Stimulated activated CD4-positive, alpha-beta T cell treated with anti-CD3 and anti-CD28 coated beads, Interleukin-12 subunit alpha, Interleukin-12 subunit beta, amount 100 ng/mL, for 4 hours (primary cell): ENCODE measurements around the gene PEMT.
"Not testable (repeated sequence)": the region's sequence is repeated elsewhere in the genome, so short reads cannot be mapped to it uniquely, and the experiment has no call there.

Source experiments
- DNase-seq: peaks from one replicate; pipeline ENCODE4 v3.0.0-alpha.2; 2020

PEMT gene

DNA sequence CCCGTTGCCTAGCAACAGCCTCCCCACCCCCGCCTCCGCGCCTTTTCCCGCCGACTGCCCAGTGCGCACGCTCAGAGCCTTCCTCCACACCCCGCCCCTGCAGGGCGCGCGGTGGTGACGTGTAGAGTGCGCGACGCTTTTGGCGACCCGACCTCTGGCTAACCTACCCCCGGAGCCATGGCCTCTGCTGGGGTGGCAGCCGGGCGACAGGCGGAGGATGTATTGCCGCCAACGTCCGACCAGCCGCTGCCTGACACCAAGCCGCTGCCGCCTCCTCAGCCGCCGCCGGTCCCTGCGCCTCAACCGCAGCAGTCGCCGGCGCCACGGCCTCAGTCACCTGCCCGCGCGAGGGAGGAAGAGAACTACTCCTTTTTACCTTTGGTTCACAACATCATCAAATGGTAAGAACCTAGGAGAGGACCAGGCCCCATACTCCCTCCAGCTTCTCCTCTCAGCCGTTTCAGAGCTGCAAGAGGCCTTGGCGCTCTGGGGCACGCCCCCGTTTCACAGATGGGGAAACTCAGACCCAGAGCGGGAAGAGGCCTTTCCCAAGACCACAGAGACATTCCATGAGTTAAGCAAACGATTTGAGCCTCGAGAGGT is 114.5 kb downstream of the PEMT start, which contains the start of gene MED9:
TSS of gene MED9 (plus strand) at position 136 of the 603 bp plus-strand sequence. CDS start at position 178, 42 bp downstream.
- peak; percentile 97 for DNase-seq

DNA sequence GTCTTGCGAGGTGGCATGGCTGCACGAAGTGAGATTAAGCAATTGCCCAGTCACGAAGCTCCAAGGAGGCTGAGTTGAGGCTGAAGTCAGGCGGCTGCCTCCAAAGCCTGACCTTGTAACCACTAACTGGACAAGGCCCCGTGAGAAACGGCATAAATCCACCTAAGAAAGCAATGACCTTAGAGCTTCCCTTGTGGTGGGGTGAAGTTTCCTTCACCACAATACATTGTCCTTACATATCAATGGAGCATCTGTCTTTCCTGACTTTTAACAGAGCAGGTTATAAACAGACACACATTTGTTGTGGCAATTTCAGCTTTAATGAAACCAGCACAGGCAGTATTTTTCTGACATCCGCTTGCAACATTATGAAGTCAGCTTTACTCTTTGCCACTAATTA is 117.2 kb downstream of the PEMT start:
- DNase-seq, result no peak

GRCh38 chr17:17472333-17472920 is 119.1 kb downstream of the PEMT start:
- DNase-seq, result no peak

DNA sequence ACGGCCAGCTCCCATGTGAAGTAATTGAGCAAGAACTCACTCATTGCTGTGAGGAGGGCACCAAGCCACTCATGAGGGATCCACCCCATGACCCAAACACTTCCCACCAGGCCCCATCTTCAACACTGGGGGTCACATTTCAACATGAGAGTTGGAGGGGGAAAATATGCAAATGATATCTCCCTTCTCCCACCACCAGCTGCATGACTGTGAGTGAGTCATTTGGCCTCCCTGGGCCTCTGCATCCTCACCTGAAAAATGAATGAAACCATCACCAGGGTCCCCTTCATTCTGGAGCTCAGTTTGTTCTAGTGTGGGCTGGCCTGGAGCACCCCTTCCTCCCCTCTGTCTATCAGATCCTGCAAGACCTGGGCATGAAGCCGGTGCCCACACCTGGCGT is 121.5 kb downstream of the PEMT start:
- no peak for DNase-seq

GRCh38 chr17:17469358-17469757 is 122.2 kb downstream of the PEMT start:
- DNase-seq, result no peak

- DNase-seq, result no peak
Observed at GRCh38 chr17:17468217-17469010, 123.1 kb downstream of the PEMT start.

DNA sequence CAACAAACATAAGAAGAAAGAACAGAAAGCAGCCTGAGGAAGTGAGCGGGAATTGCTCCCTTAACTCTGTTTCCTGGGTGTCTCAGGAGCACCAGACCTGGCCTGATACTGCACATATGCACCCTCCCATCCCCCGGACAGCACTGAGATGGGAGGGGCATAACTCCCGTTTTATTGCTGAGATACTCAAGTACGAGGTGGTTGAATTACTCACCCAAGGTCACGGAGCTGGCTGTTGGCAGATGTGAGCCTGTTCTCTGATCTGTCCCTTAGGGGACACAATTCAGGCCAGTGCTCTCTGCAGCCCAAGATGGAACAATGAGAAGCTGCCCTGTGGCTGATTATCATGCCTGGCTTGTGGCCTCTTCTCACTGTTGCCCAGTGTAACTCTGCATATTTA is 123.8 kb downstream of the PEMT start:
- DNase-seq, result no peak

- no peak for DNase-seq
Observed at GRCh38 chr17:17467016-17467415, 124.5 kb downstream of the PEMT start.

GRCh38 chr17:17466511-17466910 is 125.0 kb downstream of the PEMT start:
- no peak for DNase-seq

- DNase-seq, result not testable (repeated sequence)
Observed at GRCh38 chr17:17465878-17466277, 125.6 kb downstream of the PEMT start.

DNA sequence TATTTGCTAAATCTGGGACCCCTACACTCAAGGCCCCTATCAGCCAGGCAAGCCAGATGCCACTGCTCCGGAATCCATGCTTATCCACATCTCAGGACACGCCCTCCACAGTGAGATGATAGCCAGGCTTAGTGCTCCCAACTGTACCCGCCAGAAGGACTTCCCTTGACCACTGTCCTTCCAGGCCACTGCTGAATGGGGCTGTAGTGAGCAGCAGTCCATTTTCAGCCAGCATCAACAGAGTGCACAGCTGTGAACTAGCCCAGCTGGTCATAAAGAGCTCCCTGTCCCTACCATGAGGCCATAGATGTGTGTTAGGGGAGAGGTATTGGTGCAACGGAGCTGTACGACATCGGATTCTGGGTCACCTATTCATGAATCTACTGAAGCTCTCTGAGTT is 127.7 kb downstream of the PEMT start:
- no peak for DNase-seq

GRCh38 chr17:17462048-17462824 is 129.3 kb downstream of the PEMT start:
- no peak for DNase-seq

- DNase-seq, result no peak
Observed at GRCh38 chr17:17460038-17460437, 131.5 kb downstream of the PEMT start.

- DNase-seq, result no peak
Observed at GRCh38 chr17:17457680-17458079, 133.8 kb downstream of the PEMT start.

DNA sequence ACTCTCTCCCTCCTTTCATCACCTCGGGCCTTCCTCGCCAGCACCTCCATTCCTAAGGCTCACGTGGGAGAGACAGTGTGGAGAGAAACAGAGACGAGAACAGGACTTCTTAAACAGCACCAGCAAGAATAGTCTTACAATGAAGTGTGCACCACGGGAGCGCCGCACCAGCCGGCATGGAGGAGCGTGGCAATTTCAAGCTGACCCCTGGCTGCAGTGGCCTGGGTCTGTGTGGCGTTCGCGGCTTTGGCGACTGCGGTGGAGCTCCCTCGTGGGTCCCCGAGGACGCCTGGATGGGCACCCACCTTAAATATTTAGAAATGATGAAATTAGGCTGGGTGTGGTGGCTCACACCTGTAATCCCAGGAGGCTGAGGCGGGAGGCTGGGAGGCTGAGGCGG is 135.3 kb downstream of the PEMT start:
- DNase-seq, result no peak
